Dendritic cell treated with granulocyte-macrophage colony-stimulating factor and Interleukin-4, amounts not matched to agents 40 ng/mL and 50 ng/mL, for 4 days (primary cell): ENCODE results near the gene CSNK2A1.

Experiments
- H3K27ac Mint-ChIP-seq: one replicate; pipeline ENCODE4 v1.8.0; 2022; ENCODE audit warnings: mild to moderate bottlenecking, mixed read lengths
- H3K27me3 Mint-ChIP-seq: one replicate; pipeline ENCODE4 v1.8.0; 2022; ENCODE audit warnings: mild to moderate bottlenecking, mixed read lengths
- H3K36me3 Mint-ChIP-seq: one replicate; pipeline ENCODE4 v1.8.0; 2022; ENCODE audit warnings: low read depth, mixed read lengths
- H3K4me1 Mint-ChIP-seq: one replicate; pipeline ENCODE4 v1.8.0; 2022; ENCODE audit warnings: low read depth, mixed read lengths
- H3K4me3 Mint-ChIP-seq: one replicate; pipeline ENCODE4 v1.8.0; 2022; ENCODE audit warnings: mild to moderate bottlenecking, moderate library complexity, mixed read lengths
- H3K9me3 Mint-ChIP-seq: one replicate; pipeline ENCODE4 v1.8.0; 2022; ENCODE audit warnings: mixed read lengths
- intact Hi-C: fragments of 100-400 bp; cut with micrococcal nuclease; formaldehyde crosslinking; loops from one replicate; pipeline ENCODE4 v1.15.0; 2022

The CSNK2A1 gene

GRCh38 chr20:435558-435957 is 108.0 kb downstream of the CSNK2A1 start:
- H3K27ac Mint-ChIP-seq = no peak overlapping the region
- no peaks in the 10 kb centered on the region for H3K9me3 Mint-ChIP-seq
- peaks cover 45% of the 10 kb centered on the region for H3K4me1 Mint-ChIP-seq
- H3K27me3 Mint-ChIP-seq = no peaks in the 10 kb centered on the region
- intact Hi-C loops = no loop called here
- H3K4me3 Mint-ChIP-seq = no peak overlapping the region
- peaks cover 100% of the 10 kb centered on the region for H3K36me3 Mint-ChIP-seq

- Mint-ChIP-seq H3K36me3 (peaks cover 100% of the 10 kb centered on the region), H3K4me1 (peaks cover 41% of the 10 kb centered on the region)
Observed at GRCh38 chr20:434661-435419, 108.8 kb downstream of the CSNK2A1 start.

GRCh38 chr20:434221-434620 is 109.4 kb downstream of the CSNK2A1 start:
- H3K36me3 Mint-ChIP-seq = peaks cover 100% of the 10 kb centered on the region
- no peaks in the 10 kb centered on the region for H3K27me3 Mint-ChIP-seq
- no peak overlapping the region for H3K27ac Mint-ChIP-seq
- H3K4me1 Mint-ChIP-seq = peaks cover 35% of the 10 kb centered on the region
- intact Hi-C loops = no loop called here
- no peaks in the 10 kb centered on the region for H3K9me3 Mint-ChIP-seq
- no peak overlapping the region for H3K4me3 Mint-ChIP-seq

More at GRCh38 chr20:434661-435419, 108.8 kb downstream of the CSNK2A1 start:
- no peaks in the 10 kb centered on the region for H3K9me3 Mint-ChIP-seq
- intact Hi-C loops = no loop called here
- H3K27me3 Mint-ChIP-seq = no peaks in the 10 kb centered on the region
- no peak overlapping the region for H3K27ac Mint-ChIP-seq
- no peak overlapping the region for H3K4me3 Mint-ChIP-seq

GRCh38 chr20:433300-433975 is 110.2 kb downstream of the CSNK2A1 start:
- Mint-ChIP-seq H3K4me1 (peaks cover 27% of the 10 kb centered on the region), H3K27me3 (no peaks in the 10 kb centered on the region), H3K36me3 (peaks cover 100% of the 10 kb centered on the region), H3K27ac (peak overlapping the region; percentile 28), H3K9me3 (no peaks in the 10 kb centered on the region), H3K4me3 (no peak overlapping the region)
- intact Hi-C loops = no loop called here

GRCh38 chr20:432677-433299 is 110.8 kb downstream of the CSNK2A1 start:
- Mint-ChIP-seq H3K4me3 (no peak overlapping the region), H3K4me1 (peaks cover 20% of the 10 kb centered on the region), H3K27ac (peak overlapping the region; percentile 28), H3K36me3 (peaks cover 100% of the 10 kb centered on the region), H3K9me3 (no peaks in the 10 kb centered on the region), H3K27me3 (no peaks in the 10 kb centered on the region)
- intact Hi-C loops = no loop called here

- intact Hi-C loops = no loop called here
- Mint-ChIP-seq H3K27ac (no peak overlapping the region), H3K27me3 (no peaks in the 10 kb centered on the region), H3K4me1 (peaks cover 19% of the 10 kb centered on the region), H3K9me3 (no peaks in the 10 kb centered on the region), H3K36me3 (peaks cover 100% of the 10 kb centered on the region), H3K4me3 (no peak overlapping the region)
Observed at GRCh38 chr20:432208-432607, 111.4 kb downstream of the CSNK2A1 start.

GRCh38 chr20:431012-431904 is 112.3 kb downstream of the CSNK2A1 start:
- H3K9me3 Mint-ChIP-seq = no peaks in the 10 kb centered on the region
- H3K27me3 Mint-ChIP-seq = no peaks in the 10 kb centered on the region
- peaks cover 100% of the 10 kb centered on the region for H3K36me3 Mint-ChIP-seq
- intact Hi-C loops = loop anchor here (2.0 kb wide), 1 partner anchor 76 kb away; no protein-coding TSS in a partner anchor
- H3K4me3 Mint-ChIP-seq = no peak overlapping the region
- H3K4me1 Mint-ChIP-seq = peaks cover 19% of the 10 kb centered on the region
- H3K27ac Mint-ChIP-seq = no peak overlapping the region

GRCh38 chr20:430091-430999 is 113.2 kb downstream of the CSNK2A1 start:
- Mint-ChIP-seq H3K4me1 (peaks cover 19% of the 10 kb centered on the region), H3K27ac (no peak overlapping the region), H3K27me3 (no peaks in the 10 kb centered on the region), H3K9me3 (no peaks in the 10 kb centered on the region), H3K36me3 (peaks cover 100% of the 10 kb centered on the region), H3K4me3 (no peak overlapping the region)
- intact Hi-C loops = loop anchor here (2.0 kb wide), 1 partner anchor 76 kb away; no protein-coding TSS in a partner anchor

GRCh38 chr20:428658-429200 is 114.9 kb downstream of the CSNK2A1 start:
- Mint-ChIP-seq H3K4me1 (peaks cover 9% of the 10 kb centered on the region), H3K4me3 (no peak overlapping the region), H3K27me3 (no peaks in the 10 kb centered on the region), H3K36me3 (peaks cover 99% of the 10 kb centered on the region), H3K9me3 (no peaks in the 10 kb centered on the region), H3K27ac (no peak overlapping the region)
- intact Hi-C loops = no loop called here

- peaks cover 97% of the 10 kb centered on the region for H3K36me3 Mint-ChIP-seq
- peaks cover 5% of the 10 kb centered on the region for H3K4me1 Mint-ChIP-seq
- H3K27me3 Mint-ChIP-seq = no peaks in the 10 kb centered on the region
- H3K27ac Mint-ChIP-seq = no peak overlapping the region
- H3K9me3 Mint-ChIP-seq = no peaks in the 10 kb centered on the region
- intact Hi-C loops = no loop called here
- H3K4me3 Mint-ChIP-seq = no peak overlapping the region
Observed at GRCh38 chr20:427849-428657, 115.5 kb downstream of the CSNK2A1 start.

GRCh38 chr20:427401-427800 is 116.2 kb downstream of the CSNK2A1 start:
- Mint-ChIP-seq H3K4me3 (no peak overlapping the region), H3K9me3 (no peaks in the 10 kb centered on the region), H3K4me1 (peaks cover 5% of the 10 kb centered on the region), H3K36me3 (peaks cover 97% of the 10 kb centered on the region), H3K27ac (no peak overlapping the region), H3K27me3 (no peaks in the 10 kb centered on the region)
- intact Hi-C loops = no loop called here

GRCh38 chr20:426566-426965 is 117.0 kb downstream of the CSNK2A1 start:
- Mint-ChIP-seq H3K9me3 (no peaks in the 10 kb centered on the region), H3K4me3 (no peak overlapping the region), H3K4me1 (peaks cover 5% of the 10 kb centered on the region), H3K36me3 (peaks cover 97% of the 10 kb centered on the region), H3K27ac (no peak overlapping the region), H3K27me3 (no peaks in the 10 kb centered on the region)
- intact Hi-C loops = no loop called here
